ENCODE results near the gene LAIR2.
"Not testable (repeated sequence)": the region's sequence is repeated elsewhere in the genome, so short reads cannot be mapped to it uniquely, and the experiment has no call there.

LAIR2 gene

GRCh38 chr19:54495284-54495683 lies 7.3 kb upstream of the LAIR2 start:
- not testable (repeated sequence) for DNase-seq

GRCh38 chr19:54497747-54498450 lies 4.7 kb upstream of the LAIR2 start:
- DNase-seq: peak in 1 of 2 experiments; percentile 9

GRCh38 chr19:54498451-54498772 lies 4.2 kb upstream of the LAIR2 start:
- DNase-seq: not testable (repeated sequence)

GRCh38 chr19:54505542-54505941 lies 2.9 kb downstream of the LAIR2 start:
- DNase-seq: not testable (repeated sequence)

- no peak for DNase-seq
Observed at GRCh38 chr19:54506079-54506478, 3.4 kb downstream of the LAIR2 start.

GRCh38 chr19:54507038-54507717 lies 4.5 kb downstream of the LAIR2 start:
- not testable (repeated sequence) for DNase-seq

GRCh38 chr19:54507824-54508223 lies 5.2 kb downstream of the LAIR2 start:
- no peak for DNase-seq

GRCh38 chr19:54508487-54508886 lies 5.9 kb downstream of the LAIR2 start:
- DNase-seq: not testable (repeated sequence)

- not testable (repeated sequence) for DNase-seq
Observed at GRCh38 chr19:54509200-54509940, 6.7 kb downstream of the LAIR2 start.

- no peak for DNase-seq
Observed at GRCh38 chr19:54515156-54515555, 12.5 kb downstream of the LAIR2 start.

GRCh38 chr19:54517483-54517882 lies 14.9 kb downstream of the LAIR2 start:
- DNase-seq: peak; percentile 68 to 69

- peak; percentile 6 to 23 for DNase-seq
Observed at GRCh38 chr19:54518844-54519243, 16.2 kb downstream of the LAIR2 start.

GRCh38 chr19:54521022-54521859 lies 18.6 kb downstream of the LAIR2 start:
- DNase-seq: peak; percentile 5 to 20

- DNase-seq: no peak
Observed at GRCh38 chr19:54521860-54522513, 19.4 kb downstream of the LAIR2 start.

- DNase-seq: peak; percentile 45 to 67
Observed at GRCh38 chr19:54523403-54523802, 20.8 kb downstream of the LAIR2 start.

GRCh38 chr19:54525636-54526035 lies 23.0 kb downstream of the LAIR2 start:
- no peak for DNase-seq

GRCh38 chr19:54526972-54527371 lies 24.3 kb downstream of the LAIR2 start:
- no peak for DNase-seq

- DNase-seq: no peak
Observed at GRCh38 chr19:54530866-54531265, 28.2 kb downstream of the LAIR2 start.

- DNase-seq: no peak
Observed at GRCh38 chr19:54532528-54532927, 29.9 kb downstream of the LAIR2 start.

- no peak for DNase-seq
Observed at GRCh38 chr19:54533476-54533875, 30.8 kb downstream of the LAIR2 start.

GRCh38 chr19:54534156-54534555 lies 31.5 kb downstream of the LAIR2 start:
- DNase-seq: no peak

GRCh38 chr19:54535601-54536000 lies 33.0 kb downstream of the LAIR2 start:
- DNase-seq: no peak

Data from activated CD4-positive, alpha-beta T cell treated with anti-CD3 and anti-CD28 coated beads, Interleukin-2, amount 50 U/mL, for 48 hours (primary cell).